CD4-positive, alpha-beta T cell (primary cell): ENCODE measurements around the gene RIPOR3. TPM values are rescaled to one million over a fixed set of nuclear protein-coding genes. Genes with fewer than 3 reads are reported as not detected.

Source experiments
- ATAC-seq: fragments of 200-7000 bp; cut with Tn5 transposase; one replicate; pipeline ENCODE4 v1.10.0; 2022; ENCODE audit warnings: mild to moderate bottlenecking; ENCODE audit not compliant: poor library complexity
- CTCF ChIA-PET: fragments of 350-600 bp; sonication (Branson Sonifier 250); formaldehyde crosslinking; loops from one replicate; lab custom pipeline; 2021; ENCODE audit warnings: antibody characterized with exemption, inconsistent platforms; lab: Charles Lee
- POLR2A ChIA-PET: fragments of 350-600 bp; sonication (Branson Sonifier 250); formaldehyde crosslinking; loops from one replicate; lab custom pipeline; 2021; ENCODE audit warnings: antibody characterized with exemption, inconsistent platforms; lab: Charles Lee
- DNase-seq, 14 experiments: peaks; one replicate each; pipeline ENCODE4 v3.0.0-alpha.2; 2013 to 2020; ENCODE audit warnings: mixed read lengths in 2 of 14
- H3K27ac ChIP-seq, 2 donors: one replicate each; pipeline versions ENCODE4 v1.5.1 to v1.7.0; 2013; ENCODE audit warnings: low read length in 2 of 2, low read depth in 1 of 2, mild to moderate bottlenecking in 1 of 2
- H3K27me3 ChIP-seq, 2 experiments: 1 replicate in 1 of 2; 2 replicates in 1 of 2; pipeline versions ENCODE4 v1.6.1 to v1.7.0; 2013; ENCODE audit warnings: low read length in 2 of 2, control low read depth in 1 of 2, mild to moderate bottlenecking in 1 of 2, moderate library complexity in 1 of 2; ENCODE audit not compliant: insufficient read depth in 2 of 2, control insufficient read depth in 1 of 2
- H3K36me3 ChIP-seq: one replicate; pipeline ENCODE4 v1.6.1; 2013; ENCODE audit warnings: low read length, control low read depth; ENCODE audit not compliant: insufficient read depth
- H3K4me1 ChIP-seq: one replicate; pipeline ENCODE4 v1.6.1; 2013; ENCODE audit warnings: low read length, control low read depth; ENCODE audit not compliant: insufficient read depth
- H3K4me3 ChIP-seq: one replicate; pipeline ENCODE4 v1.5.1; 2013; ENCODE audit warnings: mild to moderate bottlenecking, low read length, moderate library complexity
- H3K9me3 ChIP-seq, 2 experiments: 1 replicate in 1 of 2; 2 replicates in 1 of 2; pipeline versions ENCODE4 v1.6.1 to v1.7.0; 2013; ENCODE audit warnings: low read length in 2 of 2, mild to moderate bottlenecking in 2 of 2, control low read depth in 1 of 2, moderate library complexity in 1 of 2; ENCODE audit not compliant: control insufficient read depth in 1 of 2, insufficient read depth in 1 of 2
- H3K27ac Mint-ChIP-seq: one replicate; pipeline ENCODE4 v1.8.0; 2020; ENCODE audit warnings: mixed read lengths
- H3K27me3 Mint-ChIP-seq: one replicate; pipeline ENCODE4 v1.8.0; 2021; ENCODE audit warnings: mixed read lengths
- H3K36me3 Mint-ChIP-seq: one replicate; pipeline ENCODE4 v1.8.0; 2021; ENCODE audit warnings: low read depth, mixed read lengths
- H3K4me1 Mint-ChIP-seq: one replicate; pipeline ENCODE4 v1.8.0; 2021; ENCODE audit warnings: low read depth, mixed read lengths
- H3K4me3 Mint-ChIP-seq: one replicate; pipeline ENCODE4 v1.8.0; 2020; ENCODE audit warnings: mild to moderate bottlenecking, mixed read lengths
- H3K9me3 Mint-ChIP-seq: one replicate; pipeline ENCODE4 v1.8.0; 2020; ENCODE audit warnings: mixed read lengths
- intact Hi-C, 2 experiments: fragments of 100-400 bp; cut with DNase I in 1 of 2; cut with micrococcal nuclease in 1 of 2; formaldehyde crosslinking; loops; one replicate each; pipeline versions ENCODE4 v1.15.1 to v1.9.0; 2023 to 2025; cut with DNase I, micrococcal nuclease
- total RNA-seq, 174 experiments: library from RNA in 2 of 174; stranded (reverse) in 2 of 174; gene quantifications; one replicate each; pipeline ENCODE4 v1.2.3 and lab custom pipeline; 2021 to 2026
- TF ChIP-seq, protein P1 (sequence below): fragments of 200-600 bp; IDR thresholded peaks from one replicate; pipeline ENCODE4 v1.8.0; 2022; ENCODE audit warnings: antibody characterized with exemption, mild to moderate bottlenecking

RIPOR3 gene
- total RNA-seq, 2 experiments from 2014 or later: not detected

DNA sequence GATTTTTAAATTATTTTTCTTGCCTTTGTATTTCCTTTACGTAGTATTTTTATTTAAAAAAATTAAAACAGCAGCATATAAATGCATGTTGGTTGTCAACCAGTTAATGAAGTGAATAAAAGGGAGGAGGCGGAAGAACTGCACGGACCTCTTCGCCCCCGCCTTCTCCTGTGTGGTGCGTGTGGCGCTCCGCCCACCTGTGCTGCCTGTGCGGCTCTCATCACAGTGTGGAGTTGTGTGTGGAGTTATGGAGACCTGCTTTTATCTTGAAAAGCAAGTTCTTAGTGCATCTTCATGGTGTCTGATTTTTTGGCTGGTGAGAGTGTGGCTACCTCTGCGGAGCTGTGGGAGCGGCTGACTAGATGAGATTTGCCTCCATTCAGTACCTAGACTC, 122.8 kb downstream of the RIPOR3 start:
- Mint-ChIP-seq H3K36me3 (peaks cover 89% of the 10 kb centered on the region), H3K4me1 (peaks cover 69% of the 10 kb centered on the region), H3K9me3 (no peaks in the 10 kb centered on the region), H3K27me3 (no peaks in the 10 kb centered on the region), H3K4me3 (no peak overlapping the region), H3K27ac (peak overlapping the region; percentile 43)
- Histone ChIP-seq H3K36me3 (peaks cover 63% of the 10 kb centered on the region), H3K4me1 (peaks cover 25% of the 10 kb centered on the region), H3K4me3 (no peak overlapping the region), H3K27ac (no peak overlapping the region), H3K27me3 (no peaks in the 10 kb centered on the region), H3K9me3 (no peaks in the 10 kb centered on the region)
- intact Hi-C loops: no loop called here
- ChIA-PET CTCF (no interaction called here), POLR2A (no interaction called here)
- no peak for DNase-seq
- TF ChIP-seq, protein P1, sequence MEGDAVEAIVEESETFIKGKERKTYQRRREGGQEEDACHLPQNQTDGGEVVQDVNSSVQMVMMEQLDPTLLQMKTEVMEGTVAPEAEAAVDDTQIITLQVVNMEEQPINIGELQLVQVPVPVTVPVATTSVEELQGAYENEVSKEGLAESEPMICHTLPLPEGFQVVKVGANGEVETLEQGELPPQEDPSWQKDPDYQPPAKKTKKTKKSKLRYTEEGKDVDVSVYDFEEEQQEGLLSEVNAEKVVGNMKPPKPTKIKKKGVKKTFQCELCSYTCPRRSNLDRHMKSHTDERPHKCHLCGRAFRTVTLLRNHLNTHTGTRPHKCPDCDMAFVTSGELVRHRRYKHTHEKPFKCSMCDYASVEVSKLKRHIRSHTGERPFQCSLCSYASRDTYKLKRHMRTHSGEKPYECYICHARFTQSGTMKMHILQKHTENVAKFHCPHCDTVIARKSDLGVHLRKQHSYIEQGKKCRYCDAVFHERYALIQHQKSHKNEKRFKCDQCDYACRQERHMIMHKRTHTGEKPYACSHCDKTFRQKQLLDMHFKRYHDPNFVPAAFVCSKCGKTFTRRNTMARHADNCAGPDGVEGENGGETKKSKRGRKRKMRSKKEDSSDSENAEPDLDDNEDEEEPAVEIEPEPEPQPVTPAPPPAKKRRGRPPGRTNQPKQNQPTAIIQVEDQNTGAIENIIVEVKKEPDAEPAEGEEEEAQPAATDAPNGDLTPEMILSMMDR: no peak
- ATAC-seq: no peak

DNA sequence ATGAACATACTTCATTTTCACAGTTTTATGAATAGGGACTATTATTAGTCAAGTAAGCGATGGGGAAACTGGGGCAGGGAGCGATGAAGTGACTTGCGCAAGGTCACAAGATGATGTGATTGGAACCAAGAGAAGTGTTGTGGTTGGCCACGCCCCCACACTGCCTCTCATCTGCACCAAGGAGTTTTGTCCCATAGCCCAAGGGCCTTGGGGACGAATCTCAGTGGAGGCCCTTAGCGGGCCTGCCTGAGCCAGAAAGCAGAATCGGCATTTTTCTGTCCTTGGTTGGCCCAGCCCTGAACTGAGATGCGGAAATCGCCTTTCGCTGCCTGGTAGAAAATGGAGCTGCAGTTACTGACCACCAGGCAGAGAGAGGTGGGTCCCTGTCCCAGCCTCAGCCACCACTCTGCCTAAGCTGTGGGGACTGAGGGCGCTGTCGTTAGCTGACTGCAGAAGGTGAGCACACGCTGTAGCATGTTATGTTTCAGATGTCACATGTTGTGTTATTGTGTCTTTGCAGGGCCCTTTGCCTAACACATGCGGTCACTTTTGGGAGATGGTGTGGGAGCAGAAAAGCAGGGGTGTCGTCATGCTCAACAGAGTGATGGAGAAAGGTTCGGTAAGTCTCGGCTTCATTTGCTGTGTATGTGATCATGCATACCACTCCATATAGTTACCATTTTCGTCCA, 123.3 kb downstream of the RIPOR3 start:
- POLR2A ChIA-PET: no interaction called here
- H3K4me1 ChIP-seq: peaks cover 25% of the 10 kb centered on the region
- H3K36me3 ChIP-seq: peaks cover 66% of the 10 kb centered on the region
- Mint-ChIP-seq H3K4me1 (peaks cover 70% of the 10 kb centered on the region), H3K27me3 (no peaks in the 10 kb centered on the region), H3K36me3 (peaks cover 89% of the 10 kb centered on the region), H3K9me3 (no peaks in the 10 kb centered on the region), H3K4me3 (no peak overlapping the region), H3K27ac (peak overlapping the region; percentile 16)
- TF ChIP-seq, protein P1: no peak
- no peaks in the 10 kb centered on the region for H3K9me3 ChIP-seq
- no peak for DNase-seq
- intact Hi-C loops: no loop called here
- CTCF ChIA-PET: no interaction called here
- no peaks in the 10 kb centered on the region for H3K27me3 ChIP-seq
- no peak overlapping the region for H3K27ac ChIP-seq
- no peak for ATAC-seq
- no peak overlapping the region for H3K4me3 ChIP-seq

DNA sequence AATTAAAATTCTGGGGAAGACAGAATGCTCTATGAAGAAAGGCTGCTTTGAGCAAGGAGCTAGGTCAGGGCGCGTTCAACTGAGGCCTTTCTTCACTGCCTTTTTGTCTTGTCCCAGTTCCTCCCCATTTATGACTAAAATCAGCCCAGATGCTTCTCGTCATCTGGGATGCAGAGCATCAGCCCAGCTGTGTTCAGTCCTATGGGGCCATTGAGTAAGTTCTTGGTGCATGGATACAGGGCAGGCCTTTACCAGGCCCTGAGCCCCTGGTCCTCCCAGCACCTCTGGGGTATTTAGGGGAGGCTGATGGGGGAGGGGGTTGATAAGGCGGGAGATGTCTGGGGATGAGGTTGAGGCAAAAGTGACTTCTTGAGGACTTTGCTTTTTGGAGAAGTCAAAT, 125.5 kb downstream of the RIPOR3 start:
- TF ChIP-seq, protein P1: no peak
- CTCF ChIA-PET: no interaction called here
- H3K27ac Mint-ChIP-seq: peak overlapping the region; percentile 61

More for the DNA sequence above, 125.5 kb downstream of the RIPOR3 start:
- H3K4me3 Mint-ChIP-seq: no peak overlapping the region
- peaks cover 95% of the 10 kb centered on the region for H3K36me3 Mint-ChIP-seq
- DNase-seq (no peak), ATAC-seq (no peak)
- H3K9me3 ChIP-seq: no peaks in the 10 kb centered on the region
- peaks cover 39% of the 10 kb centered on the region for H3K4me1 ChIP-seq
- no peaks in the 10 kb centered on the region for H3K9me3 Mint-ChIP-seq
- POLR2A ChIA-PET: interaction anchor here (1.2 kb wide), 1 partner anchor 56 kb away, joined by 4 read pairs; the partner anchor contains the start of gene PTPN1
- H3K4me1 Mint-ChIP-seq: peaks cover 69% of the 10 kb centered on the region
- H3K27me3 ChIP-seq: no peaks in the 10 kb centered on the region
- H3K27ac ChIP-seq: no peak overlapping the region
- no peaks in the 10 kb centered on the region for H3K27me3 Mint-ChIP-seq
- intact Hi-C loops: no loop called here
- H3K4me3 ChIP-seq: no peak overlapping the region
- H3K36me3 ChIP-seq: peaks cover 75% of the 10 kb centered on the region
